SK-N-SH treated with all-trans-retinoic acid at 6 μM for 48 hours (cell line): Measurements from ENCODE around the gene XRN1.

Source experiments
- CREB5 ChIP-seq: fragments of 250-450 bp; sonication (Bioruptor Pico); IDR thresholded peaks from 2 replicates; pipeline ENCODE4 v1.5.1; 2020; ENCODE audit warnings: low read depth, mild to moderate bottlenecking, moderate library complexity
- GLIS3 ChIP-seq: fragments of 250-450 bp; sonication (Bioruptor Pico); IDR thresholded peaks from 2 replicates; pipeline ENCODE4 v1.5.0; 2020; ENCODE audit warnings: mild to moderate bottlenecking, moderate library complexity
- TSHZ2 ChIP-seq: fragments of 250-450 bp; sonication (Bioruptor Pico); IDR thresholded peaks from 2 replicates; pipeline ENCODE4 v1.5.0; 2020; ENCODE audit warnings: mild to moderate bottlenecking, moderate library complexity
- ZC3H10 ChIP-seq: fragments of 250-450 bp; sonication (Bioruptor Pico); IDR thresholded peaks from 2 replicates; pipeline ENCODE4 v1.5.1; 2021; ENCODE audit warnings: mild to moderate bottlenecking, moderate library complexity
- ZFP30 ChIP-seq: fragments of 450-650 bp; formaldehyde crosslinking; IDR thresholded peaks from 2 replicates; pipeline ENCODE4 v1.5.0; 2022; ENCODE audit warnings: mild to moderate bottlenecking, moderate library complexity
- ZNF70 ChIP-seq: fragments of 450-650 bp; formaldehyde crosslinking; IDR thresholded peaks from 2 replicates; pipeline ENCODE4 v1.5.0; 2020; ENCODE audit warnings: mild to moderate bottlenecking, moderate library complexity

- TF ChIP-seq ZFP30 (CRISPR knock-in tag) (no peak), TSHZ2 (CRISPR knock-in tag) (no peak), GLIS3 (CRISPR knock-in tag) (no peak), ZC3H10 (CRISPR knock-in tag) (no peak), ZNF70 (no peak), CREB5 (CRISPR knock-in tag) (no peak)
These were observed 2.4 kb upstream of the XRN1 start for GRCh38 chr3:142450189-142450588.
